Tibial nerve (tissue), 3 donors: ENCODE data around the gene MAB21L4.

ENCODE experiments used
- CTCF ChIP-seq, 5 experiments: fragments of 200-600 bp in 3 of 5; fragments of 450-650 bp in 2 of 5; sonication (generic) in 3 of 5; IDR thresholded peaks; one replicate each; pipeline ENCODE4 v1.5.1; 2016 to 2019; ENCODE audit warnings: antibody characterized with exemption in 5 of 5, mild to moderate bottlenecking in 3 of 5, moderate library complexity in 2 of 5
- POLR2A ChIP-seq, 2 donors: fragments of 450-650 bp; IDR thresholded peaks; one replicate each; pipeline ENCODE4 v1.6.1; 2017; ENCODE audit warnings: antibody characterized with exemption in 2 of 2, mild to moderate bottlenecking in 2 of 2, moderate library complexity in 2 of 2

- TF ChIP-seq POLR2A (IDR thresholded peaks at IDR 0.05) = no peak
- no peak for TF ChIP-seq CTCF (IDR thresholded peaks at IDR 0.05)
Observed at GRCh38 chr2:240846873-240847595, 48.9 kb downstream of the MAB21L4 start.
